Measurements from ENCODE around the gene ADAMTS4. TPM values are rescaled to one million over a fixed set of nuclear protein-coding genes. Genes with fewer than 3 reads are reported as not detected.

ADAMTS4 gene
- total RNA-seq, 4 donors from 2014 or later: 0.20 to 15.3 (median 4.2) TPM

- TF ChIP-seq CTCF (IDR thresholded peaks at IDR 0.05): no peak
- no peak for TF ChIP-seq POLR2A (IDR thresholded peaks at IDR 0.05)
- intact Hi-C loops (cut with DNase I; ENCODE audit: low total_unique reads): no loop called here
- peak; percentile 66 to 92 for DNase-seq (ENCODE audit: low spot score in 2 of 2)
These were observed 11.0 kb upstream of the ADAMTS4 start for GRCh38 chr1:161209790-161210409.

GRCh38 chr1:161207173-161207572 is 8.3 kb upstream of the ADAMTS4 start:
- no peak for DNase-seq (ENCODE audit: low spot score in 2 of 2)
- TF ChIP-seq POLR2A (IDR thresholded peaks at IDR 0.05) (no peak), CTCF (IDR thresholded peaks at IDR 0.05) (no peak)
- H3K4me3 ChIP-seq (ENCODE audit: low read depth, poor library complexity, severe bottlenecking): no peak overlapping the region
- intact Hi-C loops (cut with DNase I; ENCODE audit: low total_unique reads): no loop called here
- WGBS, 2 donors: 67 to 69% methylated on average over 8 of the region's 8 CpGs

More at GRCh38 chr1:161209790-161210409, 11.0 kb upstream of the ADAMTS4 start:
- H3K4me3 ChIP-seq (ENCODE audit: low read depth, poor library complexity, severe bottlenecking): no peak overlapping the region
- WGBS, 2 donors: 41 to 47% methylated on average over 11 of the region's 11 CpGs

GRCh38 chr1:161206411-161207140 is 7.7 kb upstream of the ADAMTS4 start:
- WGBS, 2 donors: 78% methylated on average over 12 of the region's 12 CpGs
- TF ChIP-seq POLR2A (IDR thresholded peaks at IDR 0.05) (no peak), CTCF (IDR thresholded peaks at IDR 0.05) (no peak)
- intact Hi-C loops (cut with DNase I; ENCODE audit: low total_unique reads): no loop called here
- H3K4me3 ChIP-seq (ENCODE audit: low read depth, poor library complexity, severe bottlenecking): no peak overlapping the region
- DNase-seq (ENCODE audit: low spot score in 2 of 2): no peak

- TF ChIP-seq POLR2A (IDR thresholded peaks at IDR 0.05): peak in 1 of 2 donors; percentile 45
- no peak for TF ChIP-seq CTCF (IDR thresholded peaks at IDR 0.05)
- 1% methylated on average over 42 to 51 of the region's 53 CpGs for WGBS, 2 donors
- intact Hi-C loops (cut with DNase I; ENCODE audit: low total_unique reads): no loop called here
- peak within 1 kb of the TSS; percentile 66 for H3K4me3 ChIP-seq (ENCODE audit: low read depth, poor library complexity, severe bottlenecking)
- peak; percentile 99 to 100 for DNase-seq (ENCODE audit: low spot score in 2 of 2)
These were observed 3.2 kb upstream of the ADAMTS4 start, which contains the start of gene NDUFS2 for GRCh38 chr1:161201836-161202712. NDUFS2 (plus strand) TSS chr1:161202367; CDS start chr1:161202386, 19 bp downstream.

- intact Hi-C loops (cut with DNase I; ENCODE audit: low total_unique reads): no loop called here
- 10 to 12% methylated on average over 13 of the region's 13 CpGs for WGBS, 2 donors
- DNase-seq (ENCODE audit: low spot score in 2 of 2): peak; percentile 65 to 94
- no peak overlapping the region for H3K4me3 ChIP-seq (ENCODE audit: low read depth, poor library complexity, severe bottlenecking)
- TF ChIP-seq CTCF (IDR thresholded peaks at IDR 0.05): no peak
These were observed 2.4 kb upstream of the ADAMTS4 start for GRCh38 chr1:161200992-161201835.

All from lower leg skin (tissue), 4 donors.